GM18517 (cell line): ENCODE data around the gene CPNE5.

Experiments
- ATAC-seq: cut with Tn5 transposase; IDR thresholded peaks from one replicate; pipeline ENCODE4 v1.9.1; 2021; ENCODE audit warnings: mild to moderate bottlenecking, moderate library complexity; ENCODE audit not compliant: unreplicated experiment

Gene CPNE5

GRCh38 chr6:36836111-36837021 is 2.9 kb downstream of the CPNE5 start:
- ATAC-seq, result no peak

DNA sequence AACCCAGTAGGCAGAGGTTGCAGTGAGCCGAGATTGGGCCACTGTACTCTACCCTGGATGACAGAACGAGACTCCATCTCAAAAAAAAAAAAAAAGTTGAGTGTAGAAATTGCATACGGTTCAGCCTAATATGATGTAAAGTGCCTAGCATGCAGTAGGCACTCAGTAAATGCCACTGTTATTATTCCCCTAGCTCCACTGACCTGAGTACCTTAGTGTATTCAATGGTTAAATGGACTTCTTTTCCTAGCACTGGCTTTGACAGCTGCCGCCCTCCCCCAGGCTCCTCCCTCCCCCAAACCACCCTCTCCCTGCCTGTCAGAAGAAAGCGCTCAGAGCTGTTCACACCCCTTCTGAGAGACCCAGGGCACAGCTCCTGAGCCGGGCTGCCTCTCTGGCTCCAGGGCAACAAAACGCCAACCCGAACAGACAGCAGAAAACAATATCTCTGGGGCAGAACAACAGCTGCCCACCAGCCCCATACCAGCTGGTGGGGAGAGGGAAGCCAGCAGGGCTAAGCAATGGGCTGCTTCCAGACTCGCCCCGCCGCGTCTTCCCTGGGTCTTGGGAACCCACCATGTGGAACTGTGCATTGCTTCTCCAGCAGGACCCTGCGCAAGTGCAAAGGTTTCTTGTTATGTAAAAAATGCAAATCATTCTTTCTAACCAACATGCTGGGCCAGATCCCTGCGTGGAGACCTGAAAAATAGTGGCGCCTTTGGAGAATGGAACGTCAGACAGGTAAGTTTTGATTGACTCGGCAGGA is 4.5 kb downstream of the CPNE5 start:
- ATAC-seq, result no peak

DNA sequence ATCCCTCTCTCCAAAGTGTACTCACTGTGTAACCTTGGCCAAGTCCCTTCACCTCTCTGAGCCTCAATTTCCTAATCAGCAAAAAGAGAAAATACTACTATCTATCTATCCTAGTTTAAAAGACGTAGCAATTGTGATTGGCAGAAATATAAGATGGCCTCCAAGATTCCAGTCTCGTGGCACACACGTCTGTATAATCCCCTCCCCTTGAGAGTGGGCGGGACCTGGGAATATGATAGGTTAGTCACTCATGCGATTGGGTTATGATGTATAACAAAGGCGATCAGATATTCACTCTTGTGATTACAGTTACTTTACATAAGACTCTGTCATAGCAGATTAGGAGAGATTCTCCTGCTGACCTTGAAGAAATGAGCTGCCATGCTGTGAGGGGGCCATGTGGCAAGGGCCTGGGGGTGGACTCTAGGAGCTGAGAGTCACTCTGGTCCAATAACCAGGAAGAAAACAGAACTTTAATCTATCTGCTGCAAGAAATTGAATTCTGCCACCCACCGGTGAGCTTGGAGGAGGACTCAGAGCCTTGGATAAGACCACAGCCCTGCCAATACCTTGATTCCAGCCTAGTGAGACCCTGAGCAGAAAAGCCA is 6.0 kb downstream of the CPNE5 start:
- no peak for ATAC-seq

GRCh38 chr6:36832313-36832712 is 6.9 kb downstream of the CPNE5 start:
- no peak for ATAC-seq

GRCh38 chr6:36830577-36830976 is 8.7 kb downstream of the CPNE5 start:
- no peak for ATAC-seq

- no peak for ATAC-seq
Measured at GRCh38 chr6:36829919-36830544, 9.2 kb downstream of the CPNE5 start.

- no peak for ATAC-seq
Measured at GRCh38 chr6:36827261-36828079, 11.8 kb downstream of the CPNE5 start.

DNA sequence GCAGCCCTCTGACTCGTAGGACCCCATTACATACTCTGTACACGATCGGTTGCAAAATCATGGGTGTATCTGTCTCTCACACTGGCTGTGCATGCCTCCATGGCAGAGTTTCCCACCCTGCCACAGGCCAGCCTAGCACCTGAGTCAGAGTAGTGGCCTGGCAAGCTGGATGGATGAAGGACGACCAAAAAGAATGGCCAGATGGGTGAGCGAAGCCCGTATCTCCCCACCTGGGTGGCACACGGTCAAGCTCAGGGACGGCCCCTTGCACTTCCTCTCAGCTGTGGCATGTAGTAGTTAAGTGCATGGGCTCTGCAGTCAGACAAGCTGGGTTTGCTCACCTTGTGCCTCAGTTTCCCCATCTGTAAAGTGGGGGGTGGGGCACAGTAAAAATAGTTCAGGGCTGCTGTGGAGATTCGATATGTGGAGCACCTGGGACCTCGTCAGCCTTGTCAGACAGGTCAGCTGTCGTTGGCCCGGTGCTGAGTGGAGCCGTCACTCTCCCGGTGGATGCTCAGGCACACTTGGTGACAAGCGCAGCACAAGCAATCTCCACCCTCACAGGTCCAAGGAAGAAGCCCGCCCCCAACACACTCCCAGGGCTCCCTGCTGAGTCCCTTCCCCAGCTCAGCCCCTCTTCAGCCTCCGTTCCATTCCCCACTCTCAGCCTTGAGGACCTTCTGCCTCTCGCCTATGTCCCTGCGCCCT is 12.6 kb downstream of the CPNE5 start:
- no peak for ATAC-seq

- ATAC-seq, result no peak
Measured at GRCh38 chr6:36825994-36826393, 13.2 kb downstream of the CPNE5 start.

DNA sequence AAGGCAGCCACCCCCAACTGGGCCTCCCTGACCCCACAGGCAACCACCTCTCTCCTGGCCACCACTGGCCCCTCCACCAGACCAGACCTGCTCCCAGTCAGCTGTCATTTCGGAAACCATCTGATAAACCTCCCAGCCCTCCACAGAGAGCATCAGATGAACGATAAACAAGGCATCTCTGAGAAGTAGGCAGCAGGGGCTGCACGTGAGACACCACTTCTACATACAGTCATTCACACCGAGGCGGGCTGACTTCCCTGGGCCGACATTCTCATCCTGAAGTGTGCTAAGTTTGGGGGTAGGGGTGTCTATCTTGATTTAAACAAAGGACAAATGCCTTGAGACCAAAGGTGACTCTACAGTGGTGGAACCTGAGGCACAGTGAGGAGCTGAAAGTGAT is 13.8 kb downstream of the CPNE5 start:
- no peak for ATAC-seq

DNA sequence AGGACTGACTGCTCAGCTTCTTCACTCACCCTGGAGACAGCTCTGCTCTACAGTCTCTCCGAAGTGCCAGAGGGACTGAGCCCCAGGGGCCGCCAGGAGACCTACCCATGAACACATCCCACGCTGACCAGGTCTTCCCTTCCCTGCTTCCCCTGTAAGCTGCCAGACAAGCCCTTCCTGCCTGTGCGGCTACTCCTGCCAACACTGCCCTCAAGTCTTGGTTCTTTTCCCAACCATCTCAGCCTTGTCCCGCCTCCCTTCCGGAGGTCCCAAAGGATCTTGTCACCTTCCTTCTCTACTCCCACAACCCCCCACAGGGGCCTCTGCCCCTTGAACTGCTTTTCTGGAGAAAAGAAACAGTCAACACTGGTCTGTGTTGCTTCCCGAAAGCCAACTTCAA is 15.0 kb downstream of the CPNE5 start:
- no peak for ATAC-seq

DNA sequence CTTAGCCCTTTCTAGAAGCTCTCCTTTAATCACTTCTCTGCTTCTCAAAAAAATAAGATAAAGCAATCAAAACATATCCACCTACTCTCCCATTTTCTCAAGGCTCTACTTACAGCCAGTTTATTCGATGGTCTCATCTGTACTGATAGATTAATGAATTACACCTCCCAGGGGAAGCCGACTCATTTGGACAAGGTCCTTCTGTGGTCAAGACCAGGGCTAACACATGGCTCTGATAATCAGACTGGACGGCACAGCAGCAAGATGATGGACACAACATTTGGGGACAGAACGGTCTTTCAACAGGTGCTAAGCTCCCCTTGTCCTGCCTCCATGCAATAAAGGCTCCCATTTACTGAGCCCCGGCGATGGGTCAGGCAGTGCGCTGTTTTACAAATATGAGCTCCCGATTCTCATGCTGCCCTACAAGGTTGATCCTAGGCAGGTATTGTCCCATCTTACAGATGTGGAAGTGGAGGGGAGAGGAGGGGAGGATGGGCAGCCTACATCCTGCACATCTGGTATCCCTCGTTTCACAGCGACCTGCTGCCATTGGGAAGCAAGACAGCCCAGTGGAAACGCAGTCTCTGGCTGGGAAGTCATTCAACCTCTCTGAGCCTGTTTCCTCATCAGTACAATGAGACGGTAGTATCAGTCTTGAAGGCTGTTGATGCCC is 15.7 kb downstream of the CPNE5 start:
- no peak for ATAC-seq

- ATAC-seq, result no peak
Measured at GRCh38 chr6:36822506-36823269, 16.6 kb downstream of the CPNE5 start.

GRCh38 chr6:36821581-36822335 is 17.5 kb downstream of the CPNE5 start:
- no peak for ATAC-seq

- no peak for ATAC-seq
Measured at GRCh38 chr6:36820700-36821580, 18.3 kb downstream of the CPNE5 start.

- no peak for ATAC-seq
Measured at GRCh38 chr6:36818756-36819155, 20.5 kb downstream of the CPNE5 start.

GRCh38 chr6:36817847-36818246 is 21.4 kb downstream of the CPNE5 start:
- no peak for ATAC-seq
